Vagina (tissue), 2 donors: Measurements from ENCODE around the gene PLEKHA5.
"Not testable (repeated sequence)": the region's sequence is repeated elsewhere in the genome, so short reads cannot be mapped to it uniquely, and the experiment has no call there.

Source experiments
- POLR2A ChIP-seq, 2 donors: fragments of 450-650 bp; IDR thresholded peaks; one replicate each; pipeline ENCODE4 v1.6.1; 2017; ENCODE audit warnings: antibody characterized with exemption in 2 of 2, mild to moderate bottlenecking in 2 of 2, moderate library complexity in 2 of 2
- POLR2AphosphoS5 ChIP-seq, 2 donors: sonication (generic); formaldehyde crosslinking; IDR thresholded peaks; one replicate each; pipeline ENCODE4 v1.9.0; 2017; ENCODE audit warnings: antibody characterized with exemption in 2 of 2, mild to moderate bottlenecking in 2 of 2, low read depth in 1 of 2; ENCODE audit not compliant: insufficient read depth in 1 of 2
- TF ChIP-seq, protein P1 (sequence below), 3 experiments: fragments of 450-650 bp in 2 of 3; fragments of 200-600 bp in 1 of 3; sonication (generic) in 1 of 3; IDR thresholded peaks; one replicate each; pipeline ENCODE4 v1.5.1; 2017 to 2019; ENCODE audit warnings: antibody characterized with exemption in 3 of 3, mild to moderate bottlenecking in 2 of 3, moderate library complexity in 2 of 3

DNA sequence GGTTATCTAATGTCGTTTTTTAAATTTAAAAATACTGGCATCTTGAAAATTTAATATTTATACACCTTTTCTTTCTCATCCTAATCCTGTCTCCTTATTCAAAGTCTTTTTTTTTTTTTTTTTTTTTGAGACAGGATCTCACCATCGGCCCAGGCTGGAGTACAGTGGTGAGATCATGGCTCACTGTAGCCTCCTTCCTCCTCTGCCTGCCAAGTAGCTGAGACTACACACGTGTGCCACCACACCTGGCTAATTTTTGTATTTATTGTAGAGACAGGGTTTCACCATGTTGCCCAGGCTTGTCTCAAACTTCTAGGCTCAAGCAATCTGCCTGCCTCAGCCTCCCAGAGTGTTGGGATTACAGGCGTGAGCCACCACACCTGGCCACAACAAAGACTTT, 221.3 kb downstream of the PLEKHA5 start:
- TF ChIP-seq POLR2A (IDR thresholded peaks at IDR 0.05); POLR2AphosphoS5 (IDR thresholded peaks at IDR 0.05; ENCODE audit: insufficient read depth in 1 of 2, low read depth in 1 of 2): not testable (repeated sequence)
- TF ChIP-seq, protein P1, sequence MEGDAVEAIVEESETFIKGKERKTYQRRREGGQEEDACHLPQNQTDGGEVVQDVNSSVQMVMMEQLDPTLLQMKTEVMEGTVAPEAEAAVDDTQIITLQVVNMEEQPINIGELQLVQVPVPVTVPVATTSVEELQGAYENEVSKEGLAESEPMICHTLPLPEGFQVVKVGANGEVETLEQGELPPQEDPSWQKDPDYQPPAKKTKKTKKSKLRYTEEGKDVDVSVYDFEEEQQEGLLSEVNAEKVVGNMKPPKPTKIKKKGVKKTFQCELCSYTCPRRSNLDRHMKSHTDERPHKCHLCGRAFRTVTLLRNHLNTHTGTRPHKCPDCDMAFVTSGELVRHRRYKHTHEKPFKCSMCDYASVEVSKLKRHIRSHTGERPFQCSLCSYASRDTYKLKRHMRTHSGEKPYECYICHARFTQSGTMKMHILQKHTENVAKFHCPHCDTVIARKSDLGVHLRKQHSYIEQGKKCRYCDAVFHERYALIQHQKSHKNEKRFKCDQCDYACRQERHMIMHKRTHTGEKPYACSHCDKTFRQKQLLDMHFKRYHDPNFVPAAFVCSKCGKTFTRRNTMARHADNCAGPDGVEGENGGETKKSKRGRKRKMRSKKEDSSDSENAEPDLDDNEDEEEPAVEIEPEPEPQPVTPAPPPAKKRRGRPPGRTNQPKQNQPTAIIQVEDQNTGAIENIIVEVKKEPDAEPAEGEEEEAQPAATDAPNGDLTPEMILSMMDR (IDR thresholded peaks at IDR 0.05): not testable (repeated sequence)
